Transverse colon (tissue), 4 donors: ENCODE results near the gene CORO2A. TPM values are rescaled to one million over a fixed set of nuclear protein-coding genes. Genes with fewer than 3 reads are reported as not detected.

Experiments
- DNase-seq: peaks from one replicate; pipeline ENCODE4 v3.0.0-alpha.2; 2019
- H3K27ac ChIP-seq, 4 donors: fragments of 200-600 bp; sonication (generic); 2 replicates each; pipeline ENCODE4 v1.5.1; 2016 to 2018; ENCODE audit warnings: inconsistent platforms in 4 of 4
- H3K27me3 ChIP-seq: fragments of 200-600 bp; sonication (generic); 2 replicates; pipeline ENCODE4 v1.5.1; 2017; ENCODE audit warnings: inconsistent platforms
- H3K36me3 ChIP-seq, 4 donors: fragments of 200-600 bp; sonication (generic); 2 replicates each; pipeline ENCODE4 v1.5.1; 2017 to 2019; ENCODE audit warnings: inconsistent platforms in 4 of 4
- H3K4me1 ChIP-seq, 4 donors: fragments of 200-600 bp; sonication (generic); 2 replicates each; pipeline ENCODE4 v1.5.1; 2017 to 2020; ENCODE audit warnings: inconsistent platforms in 4 of 4
- H3K4me3 ChIP-seq, 4 donors: fragments of 200-600 bp; sonication (generic); 1 replicate in 1 of 4; 2 replicates in 3 of 4; pipeline versions ENCODE4 v1.5.1 to v1.6.1; 2017 to 2019; ENCODE audit warnings: inconsistent platforms in 4 of 4
- H3K9me3 ChIP-seq, 2 donors: fragments of 200-600 bp; sonication (generic); 2 replicates each; pipeline ENCODE4 v1.5.1; 2017 to 2019; ENCODE audit warnings: inconsistent platforms in 2 of 2
- CTCF ChIP-seq, 5 experiments: fragments of 200-600 bp in 3 of 5; fragments of 450-650 bp in 2 of 5; sonication (generic) in 3 of 5; IDR thresholded peaks; 1 replicate in 2 of 5; 2 replicates in 3 of 5; pipeline ENCODE4 v1.5.1; 2016 to 2017; ENCODE audit warnings: antibody characterized with exemption in 5 of 5, inconsistent platforms in 3 of 5, mild to moderate bottlenecking in 2 of 5, moderate library complexity in 1 of 5
- EP300 ChIP-seq: sonication (generic); formaldehyde crosslinking; IDR thresholded peaks from one replicate; pipeline ENCODE4 v1.6.1; 2017; ENCODE audit warnings: antibody characterized with exemption, low read depth
- POLR2A ChIP-seq: fragments of 450-650 bp; IDR thresholded peaks from one replicate; pipeline ENCODE4 v1.6.1; 2016; ENCODE audit warnings: antibody characterized with exemption, mild to moderate bottlenecking, moderate library complexity
- POLR2AphosphoS5 ChIP-seq, 3 donors: sonication (generic); formaldehyde crosslinking; IDR thresholded peaks; one replicate each; pipeline ENCODE4 v1.6.1; 2016; ENCODE audit warnings: antibody characterized with exemption in 3 of 3
- WGBS, 2 donors: methylation state at CpG; one replicate each; pipeline ENCODE4 v1.1.5; 2018; ENCODE audit warnings: low coverage in 1 of 2; 5-methylcytosine and 5-hydroxymethylcytosine counted together
- in situ Hi-C, 4 donors: fragments of 200-750 bp; cut with MboI; loops; one replicate each; pipeline versions ENCODE4 v1.15.0 to v1.15.1; 2017; ENCODE audit warnings: low sequenced_read_pairs in 3 of 4, low pct_ligation_motif_present in 1 of 4, low pct_unique_long_range_greater_than_20kb in 1 of 4
- intact Hi-C: fragments of 100-400 bp; cut with DNase I; formaldehyde crosslinking; loops from one replicate; pipeline ENCODE4 v1.15.1; 2023; ENCODE audit warnings: low total_unique reads
- total RNA-seq, 4 donors: library from RNA; depleted of rRNA; stranded (reverse); fragments of >200 nt; gene quantifications; one replicate each; pipeline ENCODE4 v1.1.0, GENCODE V29; 2016

Gene CORO2A
- total RNA-seq, 4 donors from 2014 or later = 10.0 to 59.1 (median 47.1) TPM

DNA sequence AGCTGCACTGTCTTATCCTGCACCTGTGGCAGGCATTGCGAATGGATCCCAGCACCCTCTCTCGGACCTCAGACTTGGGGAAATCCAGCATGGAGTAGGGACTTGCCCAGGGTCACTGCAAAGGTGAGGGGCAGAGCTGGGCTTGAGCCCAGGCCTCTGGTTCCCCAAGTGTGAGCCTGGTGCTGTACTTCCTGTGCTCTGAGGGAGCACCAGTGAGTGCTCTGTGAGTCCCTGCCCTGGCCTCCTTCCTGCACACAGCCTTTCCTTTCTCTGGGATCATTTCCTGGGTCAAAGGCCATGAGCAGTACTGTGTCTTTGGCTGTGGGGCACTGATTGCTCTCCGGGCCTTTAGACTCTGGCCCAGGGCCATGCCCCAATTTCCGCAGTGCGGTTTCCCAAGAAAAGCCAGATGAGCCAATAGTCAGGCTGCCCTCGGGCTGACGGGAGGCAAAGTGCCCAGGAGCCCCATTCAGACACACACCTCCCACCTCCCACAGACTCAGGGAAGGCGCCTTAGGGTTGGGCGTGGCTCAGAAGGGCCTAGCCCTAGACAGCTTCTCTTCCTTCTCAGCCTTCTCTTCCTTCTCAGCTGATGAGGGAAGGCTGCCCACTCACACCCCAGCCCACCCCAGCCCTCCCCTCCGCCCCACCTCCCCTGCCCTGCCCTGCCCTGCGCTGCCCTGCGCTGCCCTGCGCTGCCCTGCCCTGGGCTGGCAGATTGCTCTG is 50.1 kb downstream of the CORO2A start:
- DNase-seq = peak; percentile 93
- Histone ChIP-seq H3K27ac (peak overlapping the region; percentile 83 to 91 (median 85)), H3K27me3 (no peaks in the 10 kb centered on the region)

DNA sequence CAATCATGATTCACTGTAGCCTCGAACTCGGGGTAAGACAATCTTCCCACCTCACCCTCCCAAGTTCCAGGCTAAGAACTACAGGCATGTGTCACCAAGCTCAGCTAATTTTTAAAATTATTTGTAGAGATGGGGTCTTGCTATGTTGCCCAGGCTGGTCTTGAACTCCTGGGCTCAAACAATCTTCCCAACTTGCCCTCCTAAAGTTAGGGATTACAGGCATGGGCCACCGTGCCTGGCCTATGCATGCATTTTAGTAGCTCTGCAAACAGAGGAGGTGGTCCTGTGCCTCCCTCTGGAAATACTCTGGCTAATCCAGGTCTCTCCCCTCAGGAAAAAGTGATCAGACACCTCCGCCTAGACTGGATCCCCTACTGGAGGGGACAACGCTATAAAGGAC is 51.9 kb downstream of the CORO2A start:
- intact Hi-C loops = no loop called here
- WGBS, 2 donors = 83 to 88% methylated on average over 3 to 5 of the region's 5 CpGs
- no peak for DNase-seq

More for the DNA sequence above, 50.1 kb downstream of the CORO2A start:
- in situ Hi-C loops = no loop called here
- Histone ChIP-seq H3K9me3 (no peaks in the 10 kb centered on the region), H3K36me3 (no peaks in the 10 kb centered on the region), H3K4me3 (no peak overlapping the region), H3K4me1 (peaks cover 28 to 52% (median 37%) of the 10 kb centered on the region in 4 donors)
- TF ChIP-seq POLR2AphosphoS5 (IDR thresholded peaks at IDR 0.05) (peak in 2 of 3 donors; percentile 52 to 80), CTCF (IDR thresholded peaks at IDR 0.05) (peak in 1 of 5 experiments; percentile 36), POLR2A (peak; percentile 41), EP300 (peak; percentile 27)
- intact Hi-C loops = no loop called here
- 40 to 42% methylated on average over 4 to 13 of the region's 13 CpGs for WGBS, 2 donors

GRCh38 chr9:98136489-98136888 is 55.9 kb downstream of the CORO2A start:
- no peaks in the 10 kb centered on the region for H3K36me3 ChIP-seq
- no peak overlapping the region for H3K27ac ChIP-seq
- no peaks in the 10 kb centered on the region for H3K9me3 ChIP-seq
- H3K27me3 ChIP-seq = no peaks in the 10 kb centered on the region
- no peaks in the 10 kb centered on the region for H3K4me1 ChIP-seq
- H3K4me3 ChIP-seq = no peak overlapping the region
- TF ChIP-seq EP300 (no peak), CTCF (IDR thresholded peaks at IDR 0.05) (no peak), POLR2A (no peak), POLR2AphosphoS5 (IDR thresholded peaks at IDR 0.05) (no peak)
- in situ Hi-C loops = no loop called here
- no peak for DNase-seq
- intact Hi-C loops = no loop called here

More for the DNA sequence above, 51.9 kb downstream of the CORO2A start:
- no peaks in the 10 kb centered on the region for H3K36me3 ChIP-seq
- peaks cover 18 to 34% (median 27%) of the 10 kb centered on the region in 4 donors for H3K4me1 ChIP-seq
- H3K4me3 ChIP-seq = no peak overlapping the region
- in situ Hi-C loops = no loop called here
- H3K27ac ChIP-seq = no peak overlapping the region
- H3K9me3 ChIP-seq = no peaks in the 10 kb centered on the region
- no peaks in the 10 kb centered on the region for H3K27me3 ChIP-seq
- TF ChIP-seq POLR2A = no peak
- TF ChIP-seq POLR2AphosphoS5 (IDR thresholded peaks at IDR 0.05) = no peak
- TF ChIP-seq EP300 = no peak
- no peak for TF ChIP-seq CTCF (IDR thresholded peaks at IDR 0.05)

- Histone ChIP-seq H3K27me3 (no peaks in the 10 kb centered on the region), H3K4me3 (no peak overlapping the region), H3K36me3 (no peaks in the 10 kb centered on the region), H3K9me3 (no peaks in the 10 kb centered on the region), H3K4me1 (no peaks in the 10 kb centered on the region), H3K27ac (no peak overlapping the region)
- intact Hi-C loops = no loop called here
- in situ Hi-C loops = no loop called here
- 75 to 85% methylated on average over 2 to 7 of the region's 7 CpGs for WGBS, 2 donors
- TF ChIP-seq CTCF (IDR thresholded peaks at IDR 0.05) (no peak), POLR2AphosphoS5 (IDR thresholded peaks at IDR 0.05) (no peak), EP300 (no peak), POLR2A (no peak)
- DNase-seq = no peak
Measured at GRCh38 chr9:98135938-98136337, 56.5 kb downstream of the CORO2A start.
